Right lobe of liver (tissue), 4 donors: ENCODE results near the gene PHLDB2.

Experiments
- CTCF ChIP-seq, 4 donors: fragments of 200-600 bp in 3 of 4; fragments of 450-650 bp in 1 of 4; IDR thresholded peaks; one replicate each; pipeline versions ENCODE4 v1.5.1 to v1.8.0; 2016 to 2022; ENCODE audit warnings: antibody characterized with exemption in 4 of 4, mild to moderate bottlenecking in 2 of 4
- POLR2A ChIP-seq: fragments of 450-650 bp; IDR thresholded peaks from one replicate; pipeline ENCODE4 v1.6.1; 2017; ENCODE audit warnings: antibody characterized with exemption, mild to moderate bottlenecking
- donor health status: DM: no; HTN: no; CAD: no.
- donor health status: DM: no; HTN: no; CAD: no.
- donor health status: DM: no; HTN: yes; CAD: no.

- TF ChIP-seq CTCF (IDR thresholded peaks at IDR 0.05) (no peak), POLR2A (no peak)
These were observed 7.5 kb upstream of the PHLDB2 start for GRCh38 chr3:111851511-111851954.
